ENCODE measurements around the gene ANKH.

GRCh38 chr5:14876095-14876494, 4.5 kb upstream of the ANKH start:
- no peak for TF ChIP-seq ZNF274 (IDR thresholded peaks at IDR 0.05; ENCODE audit: low read depth, low read length)
- no peak for TF ChIP-seq SUZ12 (IDR thresholded peaks at IDR 0.05; ENCODE audit: extremely low read depth, insufficient read depth, insufficient read length)
- TF ChIP-seq YY1 (IDR thresholded peaks at IDR 0.05; ENCODE audit: insufficient read depth, insufficient read length): no peak
